ENCODE data around the gene MYO3B.
"Not testable (repeated sequence)": the region's sequence is repeated elsewhere in the genome, so short reads cannot be mapped to it uniquely, and the experiment has no call there.

The MYO3B gene

GRCh38 chr2:170463206-170463537, 285.2 kb downstream of the MYO3B start:
- no peaks in the 10 kb centered on the region for H3K27me3 ChIP-seq (ENCODE audit: insufficient read depth, low read depth, severe bottlenecking)
- no peak for DNase-seq
- H3K36me3 ChIP-seq, result no peaks in the 10 kb centered on the region
- H3K4me3 ChIP-seq (ENCODE audit: low read depth, low read length), result no peak overlapping the region
- no peaks in the 10 kb centered on the region for H3K9me3 ChIP-seq (ENCODE audit: severe bottlenecking)
- H3K27ac ChIP-seq, result no peak overlapping the region
- no peak for TF ChIP-seq CTCF (IDR thresholded peaks at IDR 0.05; ENCODE audit: low read depth, low read length)

- H3K4me3 ChIP-seq (ENCODE audit: low read depth, low read length), result no peak overlapping the region
- no peak for TF ChIP-seq CTCF (IDR thresholded peaks at IDR 0.05; ENCODE audit: low read depth, low read length)
- no peak overlapping the region for H3K27ac ChIP-seq
- no peaks in the 10 kb centered on the region for H3K9me3 ChIP-seq (ENCODE audit: severe bottlenecking)
- H3K36me3 ChIP-seq, result no peaks in the 10 kb centered on the region
- no peaks in the 10 kb centered on the region for H3K27me3 ChIP-seq (ENCODE audit: insufficient read depth, low read depth, severe bottlenecking)
- no peak for DNase-seq
These were observed 286.3 kb downstream of the MYO3B start for GRCh38 chr2:170464268-170464667.

GRCh38 chr2:170465241-170465640, 287.3 kb downstream of the MYO3B start:
- Histone ChIP-seq H3K27ac (no peak overlapping the region), H3K4me3 (ENCODE audit: low read depth, low read length) (no peak overlapping the region), H3K9me3 (ENCODE audit: severe bottlenecking) (no peaks in the 10 kb centered on the region), H3K27me3 (ENCODE audit: insufficient read depth, low read depth, severe bottlenecking) (no peaks in the 10 kb centered on the region), H3K36me3 (no peaks in the 10 kb centered on the region)
- TF ChIP-seq CTCF (IDR thresholded peaks at IDR 0.05; ENCODE audit: low read depth, low read length), result no peak
- DNase-seq, result no peak

GRCh38 chr2:170466632-170467031, 288.7 kb downstream of the MYO3B start:
- no peak for DNase-seq
- H3K4me3 ChIP-seq (ENCODE audit: low read depth, low read length), result no peak overlapping the region
- H3K27ac ChIP-seq, result no peak overlapping the region
- H3K27me3 ChIP-seq (ENCODE audit: insufficient read depth, low read depth, severe bottlenecking), result no peaks in the 10 kb centered on the region
- no peaks in the 10 kb centered on the region for H3K9me3 ChIP-seq (ENCODE audit: severe bottlenecking)
- TF ChIP-seq CTCF (IDR thresholded peaks at IDR 0.05; ENCODE audit: low read depth, low read length), result no peak
- H3K36me3 ChIP-seq, result no peaks in the 10 kb centered on the region

GRCh38 chr2:170467568-170468422, 289.8 kb downstream of the MYO3B start:
- no peaks in the 10 kb centered on the region for H3K27me3 ChIP-seq (ENCODE audit: insufficient read depth, low read depth, severe bottlenecking)
- no peak for TF ChIP-seq CTCF (IDR thresholded peaks at IDR 0.05; ENCODE audit: low read depth, low read length)
- H3K9me3 ChIP-seq (ENCODE audit: severe bottlenecking), result no peaks in the 10 kb centered on the region
- DNase-seq, result no peak
- no peak overlapping the region for H3K27ac ChIP-seq
- no peaks in the 10 kb centered on the region for H3K36me3 ChIP-seq
- no peak overlapping the region for H3K4me3 ChIP-seq (ENCODE audit: low read depth, low read length)

- Histone ChIP-seq H3K27ac (no peak overlapping the region), H3K36me3 (no peaks in the 10 kb centered on the region), H3K27me3 (ENCODE audit: insufficient read depth, low read depth, severe bottlenecking) (no peaks in the 10 kb centered on the region), H3K9me3 (ENCODE audit: severe bottlenecking) (no peaks in the 10 kb centered on the region), H3K4me3 (ENCODE audit: low read depth, low read length) (no peak overlapping the region)
- TF ChIP-seq CTCF (IDR thresholded peaks at IDR 0.05; ENCODE audit: low read depth, low read length), result no peak
- no peak for DNase-seq
These were observed 290.6 kb downstream of the MYO3B start for GRCh38 chr2:170468557-170468956.

GRCh38 chr2:170472498-170472897, 294.6 kb downstream of the MYO3B start:
- not testable (repeated sequence) for H3K4me3 ChIP-seq (ENCODE audit: low read depth, low read length); DNase-seq; H3K27ac ChIP-seq; H3K9me3 ChIP-seq (ENCODE audit: severe bottlenecking); H3K27me3 ChIP-seq (ENCODE audit: insufficient read depth, low read depth, severe bottlenecking); H3K36me3 ChIP-seq
